ENCODE data around the gene CTSF. TPM values are rescaled to one million over a fixed set of nuclear protein-coding genes. Genes with fewer than 3 reads are reported as not detected.

Gene CTSF
- total and polyA plus RNA-seq, 2 of the 8 experiments (the other 6 are each of a cell fraction or from before 2014, with no cell fraction given): 0.58 to 2.3 TPM

DNA sequence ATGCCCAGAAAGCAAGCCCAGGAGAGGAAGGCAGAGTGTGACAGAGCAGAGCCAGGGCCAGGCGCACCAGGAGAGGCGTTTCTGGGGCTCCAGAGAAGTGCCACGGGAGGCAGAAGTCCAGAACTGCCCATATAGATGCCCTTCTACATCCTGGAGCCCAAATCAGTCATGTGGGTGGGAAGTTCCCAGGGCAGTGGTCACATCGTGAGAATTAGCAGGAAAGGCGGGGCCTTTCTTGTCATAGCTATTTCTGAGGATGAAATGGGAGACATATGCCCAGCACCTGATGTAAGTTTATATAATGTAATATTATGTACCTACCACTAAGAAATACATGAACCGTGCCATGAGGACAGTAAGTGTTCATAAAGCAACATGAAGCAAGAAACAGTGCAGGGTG is 35.6 kb downstream of the CTSF start:
- Histone ChIP-seq H2AK5ac (ENCODE audit: low read depth, low read length) (no peak overlapping the region), H3K9me3 (ENCODE audit: insufficient read depth in 2 of 2, low read depth in 1 of 2, low read length in 1 of 2) (no peaks in the 10 kb centered on the region), H3K79me1 (ENCODE audit: low read depth, low read length) (peaks cover 2% of the 10 kb centered on the region; the same call in 1 of the 2 replicates), H2BK12ac (ENCODE audit: low read depth, low read length) (no peak overlapping the region), H2BK5ac (ENCODE audit: low read depth, low read length) (no peak overlapping the region), H3K27ac (ENCODE audit: low read depth, low read length) (no peak overlapping the region), H2BK20ac (ENCODE audit: low read length) (no peak overlapping the region), H2BK15ac (ENCODE audit: low read length) (no peak overlapping the region), H2AFZ (ENCODE audit: low read length) (no peak overlapping the region), H3K4me3 (ENCODE audit: extremely low read depth in 1 of 4, insufficient read depth in 2 of 4, low read depth in 3 of 4, low read length in 4 of 4) (no peak overlapping the region), H3K23me2 (ENCODE audit: low read depth, low read length) (no peaks in the 10 kb centered on the region), H3K14ac (ENCODE audit: insufficient read length) (no peak overlapping the region), H3K56ac (replicated peaks; ENCODE audit: insufficient read length, low read depth, low read length) (no peak overlapping the region), H4K20me1 (replicated peaks in 1 of 2; ENCODE audit: control insufficient read depth in 1 of 2, insufficient read depth in 2 of 2, low read length in 2 of 2) (no peaks in the 10 kb centered on the region), H4K8ac (ENCODE audit: extremely low read depth, insufficient read depth, low read length) (no peak overlapping the region), H3K36me3 (ENCODE audit: control insufficient read depth in 2 of 4, insufficient read depth in 4 of 4, low read length in 3 of 4) (peaks cover 0 to 2% (median 0%) of the 10 kb centered on the region in 4 experiments; a peak in 2 of 8 replicates), H3K27me3 (replicated peaks in 1 of 4; ENCODE audit: control insufficient read depth in 3 of 4, extremely low read depth in 1 of 4, insufficient read depth in 3 of 4, low read length in 3 of 4) (no peaks in the 10 kb centered on the region), H3K4me2 (ENCODE audit: insufficient read depth in 1 of 2, low read depth in 2 of 2, low read length in 2 of 2) (no peak overlapping the region), H3K9ac (replicated peaks in 1 of 4; ENCODE audit: extremely low read depth in 1 of 4, low read depth in 3 of 4, low read length in 3 of 4) (no peak overlapping the region), H2BK120ac (replicated peaks; ENCODE audit: low read depth, low read length) (no peak overlapping the region), H3K4me1 (replicated peaks in 1 of 4; ENCODE audit: control insufficient read depth in 3 of 4, insufficient read depth in 4 of 4, low read length in 3 of 4) (peaks cover 0 to 2% (median 0%) of the 10 kb centered on the region in 4 experiments; a peak in 1 of 7 replicates), H3K18ac (ENCODE audit: extremely low read depth, low read length) (no peak overlapping the region), H3K4ac (replicated peaks; ENCODE audit: insufficient read length, low read depth, low read length) (no peak overlapping the region), H3K79me2 (ENCODE audit: control insufficient read depth in 1 of 2, insufficient read depth in 2 of 2, low read length in 2 of 2) (no peaks in the 10 kb centered on the region), H4K5ac (ENCODE audit: insufficient read length, low read depth, low read length) (no peak overlapping the region), H3K23ac (ENCODE audit: insufficient read length) (no peak overlapping the region), H4K91ac (replicated peaks; ENCODE audit: insufficient read length, low read length) (no peak overlapping the region)
- FAIRE-seq: no peak
- ChIA-PET CTCF (ENCODE audit: partially characterized antibody) (interaction anchor here (0.6 to 1.2 kb wide), 5 partner anchors 11 to 169 kb away, joined by 3 to 4 read pairs (median 3); no protein-coding TSS in a partner anchor), POLR2A (ENCODE audit: partially characterized antibody) (interaction anchor here (0.5 to 7.1 kb wide), 10 partner anchors 9 to 206 kb away, joined by 3 to 30 read pairs (median 4); partner anchors contain the start of genes ACTN3 and ZDHHC24)
- WGBS, 2 experiments (ENCODE audit: extremely low coverage in 1 of 2, insufficient coverage in 1 of 2, insufficient read length in 1 of 2, insufficient replicate concordance in 2 of 2, low coverage in 1 of 2, low lambda C conversion rate in 2 of 2, missing lambda C conversion rate in 1 of 2): 86% methylated on average over 6 of the region's 6 CpGs; no CpG with 5 or more reads in 1 of the 2 experiments
- no peak for DNase-seq (ENCODE audit: low read depth in 1 of 2, low spot score in 2 of 2)
- TF ChIP-seq TAF1 (IDR thresholded peaks at IDR 0.05; ENCODE audit: low read depth, low read length) (no peak), SIX5 (IDR thresholded peaks at IDR 0.05; ENCODE audit: low read depth, low read length) (no peak), MAFK (IDR thresholded peaks at IDR 0.05; ENCODE audit: low read depth, low read length) (no peak), TEAD4 (IDR thresholded peaks at IDR 0.05; ENCODE audit: low read depth, low read length) (no peak), NRF1 (IDR thresholded peaks at IDR 0.05; ENCODE audit: low read depth, low read length) (no peak), GTF2F1 (IDR thresholded peaks at IDR 0.05; ENCODE audit: borderline replicate concordance, low read depth, low read length) (no peak), POU5F1 (IDR thresholded peaks at IDR 0.05; ENCODE audit: low read depth, low read length) (no peak), SP1 (IDR thresholded peaks at IDR 0.05; ENCODE audit: low read depth, low read length) (no peak)
- TF ChIP-seq, protein P1, sequence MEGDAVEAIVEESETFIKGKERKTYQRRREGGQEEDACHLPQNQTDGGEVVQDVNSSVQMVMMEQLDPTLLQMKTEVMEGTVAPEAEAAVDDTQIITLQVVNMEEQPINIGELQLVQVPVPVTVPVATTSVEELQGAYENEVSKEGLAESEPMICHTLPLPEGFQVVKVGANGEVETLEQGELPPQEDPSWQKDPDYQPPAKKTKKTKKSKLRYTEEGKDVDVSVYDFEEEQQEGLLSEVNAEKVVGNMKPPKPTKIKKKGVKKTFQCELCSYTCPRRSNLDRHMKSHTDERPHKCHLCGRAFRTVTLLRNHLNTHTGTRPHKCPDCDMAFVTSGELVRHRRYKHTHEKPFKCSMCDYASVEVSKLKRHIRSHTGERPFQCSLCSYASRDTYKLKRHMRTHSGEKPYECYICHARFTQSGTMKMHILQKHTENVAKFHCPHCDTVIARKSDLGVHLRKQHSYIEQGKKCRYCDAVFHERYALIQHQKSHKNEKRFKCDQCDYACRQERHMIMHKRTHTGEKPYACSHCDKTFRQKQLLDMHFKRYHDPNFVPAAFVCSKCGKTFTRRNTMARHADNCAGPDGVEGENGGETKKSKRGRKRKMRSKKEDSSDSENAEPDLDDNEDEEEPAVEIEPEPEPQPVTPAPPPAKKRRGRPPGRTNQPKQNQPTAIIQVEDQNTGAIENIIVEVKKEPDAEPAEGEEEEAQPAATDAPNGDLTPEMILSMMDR (IDR thresholded peaks at IDR 0.05; ENCODE audit: control extremely low read depth in 1 of 3, insufficient read depth in 1 of 3, low read depth in 1 of 3, low read length in 3 of 3): no peak
- TF ChIP-seq, protein P2, sequence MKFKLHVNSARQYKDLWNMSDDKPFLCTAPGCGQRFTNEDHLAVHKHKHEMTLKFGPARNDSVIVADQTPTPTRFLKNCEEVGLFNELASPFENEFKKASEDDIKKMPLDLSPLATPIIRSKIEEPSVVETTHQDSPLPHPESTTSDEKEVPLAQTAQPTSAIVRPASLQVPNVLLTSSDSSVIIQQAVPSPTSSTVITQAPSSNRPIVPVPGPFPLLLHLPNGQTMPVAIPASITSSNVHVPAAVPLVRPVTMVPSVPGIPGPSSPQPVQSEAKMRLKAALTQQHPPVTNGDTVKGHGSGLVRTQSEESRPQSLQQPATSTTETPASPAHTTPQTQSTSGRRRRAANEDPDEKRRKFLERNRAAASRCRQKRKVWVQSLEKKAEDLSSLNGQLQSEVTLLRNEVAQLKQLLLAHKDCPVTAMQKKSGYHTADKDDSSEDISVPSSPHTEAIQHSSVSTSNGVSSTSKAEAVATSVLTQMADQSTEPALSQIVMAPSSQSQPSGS (IDR thresholded peaks at IDR 0.05; ENCODE audit: low read length): no peak

Measured in H1 (cell line).